GM18873 (cell line): ENCODE results near the gene CRACR2B.
A peak's percentile ranks its signal among the peaks of the same experiment; 100 is the strongest.

Source experiments
- ATAC-seq: cut with Tn5 transposase; IDR thresholded peaks from one replicate; pipeline ENCODE4 v1.9.1; 2021; ENCODE audit warnings: mild to moderate bottlenecking, moderate library complexity, moderate number of reproducible peaks; ENCODE audit not compliant: unreplicated experiment, low FRiP score

Gene CRACR2B

DNA sequence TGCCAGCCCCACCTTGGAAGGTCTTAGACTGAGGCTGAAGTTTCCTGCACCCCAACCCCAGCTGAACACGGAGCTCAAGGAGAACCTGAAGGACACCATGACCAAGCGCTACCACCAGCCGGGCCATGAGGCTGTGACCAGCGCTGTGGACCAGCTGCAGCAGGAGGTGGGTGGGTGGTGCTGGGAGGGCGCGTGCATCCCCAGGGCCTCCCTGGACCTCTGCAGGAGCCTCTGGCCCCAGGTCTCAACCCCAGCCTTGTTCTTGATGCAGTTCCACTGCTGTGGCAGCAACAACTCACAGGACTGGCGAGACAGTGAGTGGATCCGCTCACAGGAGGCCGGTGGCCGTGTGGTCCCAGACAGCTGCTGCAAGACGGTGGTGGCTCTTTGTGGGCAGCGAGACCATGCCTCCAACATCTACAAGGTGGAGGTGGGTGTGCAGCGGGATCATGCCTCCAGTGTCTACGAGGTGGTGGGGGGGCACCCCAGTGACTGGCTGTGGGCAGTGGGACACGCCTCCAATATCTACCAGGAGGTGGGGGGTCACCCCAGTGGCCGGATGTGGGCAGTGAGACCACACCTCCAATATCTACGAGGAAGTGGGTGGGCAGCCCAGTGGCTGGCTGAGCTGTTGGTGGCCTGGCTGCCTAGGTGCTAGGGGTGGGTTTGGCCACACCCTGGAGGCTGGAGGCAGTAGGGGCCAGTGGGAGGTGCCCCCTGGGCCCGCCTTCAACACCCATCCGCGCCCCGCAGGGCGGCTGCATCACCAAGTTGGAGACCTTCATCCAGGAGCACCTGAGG, 9.7 kb downstream of the CRACR2B start:
- ATAC-seq: no peak

DNA sequence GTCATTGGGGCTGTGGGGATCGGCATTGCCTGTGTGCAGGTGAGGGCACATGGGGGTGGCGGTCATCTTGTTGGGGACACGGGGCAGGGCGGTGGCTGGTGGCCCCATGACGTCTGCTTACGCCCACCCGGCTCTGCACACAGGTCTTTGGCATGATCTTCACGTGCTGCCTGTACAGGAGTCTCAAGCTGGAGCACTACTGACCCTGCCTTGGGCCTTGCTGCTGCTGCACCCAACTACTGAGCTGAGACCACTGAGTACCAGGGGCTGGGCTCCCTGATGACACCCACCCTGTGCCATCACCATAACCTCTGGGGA, 10.2 kb downstream of the CRACR2B start:
- ATAC-seq: no peak

DNA sequence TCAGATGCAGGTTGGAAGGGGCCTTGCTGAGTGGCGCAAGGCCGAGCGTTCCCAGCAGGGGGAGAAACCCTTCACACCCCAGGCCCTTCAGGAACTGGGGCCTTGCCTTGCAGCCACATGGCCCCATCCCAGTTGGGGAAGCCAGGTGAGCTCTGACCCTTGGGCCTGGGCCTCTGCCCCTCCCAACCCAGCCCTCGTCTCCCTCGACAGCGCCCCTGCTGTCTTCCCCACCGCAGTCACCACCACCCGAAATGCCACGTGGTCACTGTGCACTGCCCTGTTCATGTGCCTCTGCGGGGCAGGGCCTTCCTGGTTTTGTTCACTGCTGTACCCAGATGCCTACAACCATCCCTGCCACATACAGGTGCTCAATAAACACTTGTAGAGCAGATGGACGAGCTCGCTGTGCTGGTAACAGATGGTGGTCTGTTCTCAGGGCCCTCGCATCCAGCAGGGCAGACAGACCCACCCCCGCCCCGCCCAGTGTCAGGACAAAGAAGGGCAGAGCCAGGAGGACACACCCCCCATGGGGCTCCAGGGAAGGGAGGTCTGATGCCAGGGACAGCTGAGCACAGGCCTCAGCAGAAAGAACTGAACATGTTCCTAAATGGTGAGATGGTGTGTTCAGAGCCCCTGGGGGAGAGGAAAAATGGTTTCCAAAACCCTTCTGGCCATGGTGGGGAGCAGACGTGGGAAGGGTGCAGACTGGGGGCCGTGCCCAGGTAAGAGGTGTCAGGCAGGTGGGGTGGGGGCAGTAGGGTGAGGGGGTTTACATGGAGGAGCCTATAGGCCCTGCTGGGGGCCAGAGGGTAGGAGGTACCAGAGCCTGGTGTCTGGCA, 10.9 kb downstream of the CRACR2B start:
- ATAC-seq: no peak

DNA sequence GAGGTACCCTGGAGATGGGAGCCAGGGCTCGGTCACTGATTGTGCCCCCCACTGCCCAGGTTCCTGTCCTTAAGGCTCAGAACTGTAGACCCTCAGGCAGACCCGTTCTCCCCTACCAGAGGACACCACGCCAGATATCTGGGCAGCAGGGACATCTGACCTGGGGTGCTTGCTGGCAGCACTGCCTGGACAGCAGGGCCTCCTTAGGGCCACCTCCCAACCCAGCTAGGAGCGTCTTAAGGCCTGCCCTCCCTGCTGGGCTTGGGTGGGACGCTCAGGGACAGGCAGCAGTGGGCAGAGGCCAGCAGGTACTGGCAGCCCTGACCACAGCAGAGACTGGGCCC, 11.5 kb downstream of the CRACR2B start:
- no peak for ATAC-seq

DNA sequence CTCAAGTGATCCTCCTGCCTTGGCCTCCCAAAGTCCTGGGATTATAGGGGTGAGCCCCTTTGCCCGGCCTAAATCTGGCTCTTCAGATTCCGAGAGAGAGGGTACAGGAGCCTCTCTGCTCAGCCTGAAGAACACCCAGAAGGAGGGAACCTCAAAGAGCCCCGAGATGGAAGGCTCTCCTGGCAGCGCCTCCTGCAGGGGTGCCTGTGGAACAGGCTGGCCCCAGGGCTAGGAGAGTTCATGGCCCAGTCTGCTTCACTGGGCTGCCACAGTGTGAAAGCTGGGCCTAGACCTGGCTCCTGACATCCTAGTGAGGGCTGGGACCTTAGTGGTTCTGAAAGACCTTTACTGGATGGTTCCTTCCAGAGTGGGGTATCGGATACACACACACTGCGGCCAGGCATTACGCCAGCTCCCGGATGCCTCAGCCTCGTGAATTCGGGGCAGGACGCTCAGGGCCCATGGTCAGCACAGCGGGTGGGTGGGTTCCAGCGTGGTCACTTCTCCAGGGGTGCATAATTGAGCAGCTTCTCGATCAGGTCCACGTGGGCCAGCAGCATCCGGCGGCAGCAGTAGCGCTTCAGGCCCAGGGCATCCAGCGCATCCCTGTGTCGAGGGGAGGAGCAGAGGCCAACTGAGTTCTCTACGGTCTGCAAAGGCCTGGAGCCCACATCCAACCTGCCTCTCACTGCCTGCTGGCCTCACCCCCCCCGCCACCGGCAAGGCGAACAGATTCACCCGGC, 12.3 kb downstream of the CRACR2B start:
- ATAC-seq: no peak

DNA sequence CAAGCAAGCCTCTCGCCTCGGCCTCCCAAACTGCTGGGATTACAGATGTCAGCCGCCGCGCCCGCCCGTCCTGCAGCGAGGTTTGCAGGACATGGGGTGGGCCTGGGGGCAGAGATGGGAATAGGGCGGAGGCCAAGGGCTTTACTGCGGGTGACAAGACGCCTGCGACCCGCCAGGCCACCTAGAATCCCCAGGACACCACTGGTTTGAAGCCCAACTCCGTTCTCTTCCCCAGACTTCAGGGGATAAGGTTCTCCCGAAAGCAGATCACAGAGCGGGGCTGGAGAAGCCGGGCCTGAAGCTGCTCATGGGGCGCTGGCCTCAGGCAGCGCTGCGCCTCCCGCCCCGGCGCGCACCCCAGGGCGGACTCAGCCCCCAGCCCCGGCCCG, 14.3 kb downstream of the CRACR2B start:
- ATAC-seq: peak; percentile 6

DNA sequence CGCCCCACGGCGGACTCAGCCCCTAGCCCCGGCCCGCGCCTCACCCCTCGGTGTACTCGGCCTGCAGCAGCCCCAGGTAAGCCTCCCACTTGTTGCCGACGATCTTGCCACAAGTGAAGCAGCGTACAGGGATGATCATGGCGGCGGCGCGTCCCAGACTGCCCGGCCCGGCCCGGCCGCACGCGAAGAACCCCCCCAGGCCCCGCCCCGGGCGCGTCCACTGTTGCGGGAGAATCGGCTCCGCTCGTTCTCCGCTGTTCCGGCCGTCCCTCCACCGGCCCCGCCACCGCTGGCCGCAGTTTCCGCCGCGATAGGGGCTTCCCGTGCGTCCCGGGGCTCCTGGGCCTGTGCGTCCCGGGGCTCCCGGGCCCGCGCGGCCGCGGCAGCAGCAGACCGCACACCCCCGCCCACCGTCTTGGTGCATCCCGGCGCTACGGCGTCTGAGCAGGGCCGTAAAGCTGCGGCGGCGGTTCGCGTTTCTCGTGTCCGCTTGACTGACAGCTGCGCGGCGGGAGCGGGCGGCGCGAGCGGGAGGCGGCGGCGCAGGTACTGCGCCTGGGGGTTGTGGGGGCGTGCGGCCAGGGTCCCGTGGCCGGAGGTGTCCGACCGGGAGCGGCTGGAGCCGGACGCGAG, 14.8 kb downstream of the CRACR2B start, which contains the start of the genes POLR2L and TSPAN4:
POLR2L (minus strand) TSS at position 160 of the 633 bp plus-strand sequence; CDS start at position 139, 21 bp downstream.
TSPAN4 (plus strand) TSS at position 483 of the 633 bp plus-strand sequence. CDS start 7,453 bp downstream, outside the sequence.
- ATAC-seq: peak; percentile 49

DNA sequence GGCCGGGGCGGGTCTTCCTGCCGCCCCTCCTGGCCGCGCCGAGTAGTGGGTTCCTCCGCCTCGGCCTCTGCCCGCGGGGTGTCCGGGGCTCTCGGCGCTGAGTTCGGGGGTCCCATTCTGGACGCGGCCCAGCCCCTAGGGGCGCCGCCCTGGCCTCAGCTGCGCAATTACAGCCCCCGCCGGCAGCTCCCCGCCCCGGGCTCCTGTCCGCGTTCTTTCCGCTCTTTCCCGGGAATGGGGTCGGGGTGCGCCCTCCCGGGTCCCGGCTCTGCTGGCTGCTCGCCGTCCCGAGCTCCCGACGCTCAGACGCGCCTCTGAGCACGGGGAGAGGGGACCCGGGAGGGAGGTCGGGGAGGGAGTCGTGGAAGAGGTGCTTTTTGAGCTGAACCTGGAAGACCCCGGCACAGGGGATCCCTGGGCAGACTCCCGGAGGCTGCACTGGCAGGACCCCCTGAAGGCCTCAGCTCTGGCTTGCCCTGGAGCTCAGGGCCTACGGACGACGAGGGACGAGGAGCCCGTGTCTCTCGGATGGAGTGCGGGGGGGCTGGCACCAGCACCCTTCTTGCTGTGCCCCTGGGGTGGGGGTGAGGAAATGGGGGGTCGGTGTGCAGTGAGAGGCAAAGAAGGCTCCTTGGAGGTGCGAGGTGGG, 15.5 kb downstream of the CRACR2B start:
- ATAC-seq: no peak

DNA sequence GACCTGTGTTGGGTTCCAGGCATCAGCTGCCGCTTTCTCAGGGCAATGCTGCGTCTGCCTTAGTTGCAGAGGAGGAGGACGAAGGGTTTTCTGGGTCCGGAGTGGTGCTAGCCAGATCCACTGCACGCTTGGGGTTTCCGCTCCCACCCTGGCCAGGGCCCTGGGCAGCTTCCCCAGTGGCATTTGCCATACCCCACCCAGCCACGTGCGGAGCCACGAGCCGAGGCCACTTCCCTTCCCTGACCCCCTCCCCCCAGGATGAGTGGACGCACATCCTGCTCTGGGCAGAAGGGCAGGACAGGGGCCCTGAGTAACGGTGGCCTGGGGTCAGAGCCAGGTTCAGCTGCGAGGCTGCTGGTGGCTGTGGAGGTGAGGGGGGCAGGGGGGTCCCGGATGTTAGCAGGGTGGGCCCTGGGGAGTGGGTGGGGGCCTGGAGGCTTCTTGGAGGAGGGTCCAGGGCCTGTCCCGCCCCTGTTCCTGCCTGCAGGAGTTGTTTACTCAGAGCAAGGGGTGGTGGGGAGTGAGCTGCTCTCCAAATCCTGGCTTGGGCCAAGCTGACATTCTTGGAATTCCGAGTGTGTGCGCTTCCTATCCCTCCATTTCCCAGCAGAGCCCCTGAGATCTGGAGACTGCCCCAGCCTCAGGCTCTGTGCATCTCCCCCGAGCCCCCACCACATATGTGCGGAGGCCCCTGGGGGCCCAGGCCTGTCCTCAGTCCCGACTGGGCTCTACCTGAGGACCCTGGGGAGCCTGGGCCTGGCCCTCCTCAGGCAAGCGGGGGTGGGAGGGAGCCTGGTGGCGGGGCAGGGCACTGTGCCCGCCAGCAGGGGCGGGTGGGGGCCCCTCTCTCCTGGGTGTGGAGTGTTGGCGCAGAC, 16.3 kb downstream of the CRACR2B start:
- no peak for ATAC-seq

DNA sequence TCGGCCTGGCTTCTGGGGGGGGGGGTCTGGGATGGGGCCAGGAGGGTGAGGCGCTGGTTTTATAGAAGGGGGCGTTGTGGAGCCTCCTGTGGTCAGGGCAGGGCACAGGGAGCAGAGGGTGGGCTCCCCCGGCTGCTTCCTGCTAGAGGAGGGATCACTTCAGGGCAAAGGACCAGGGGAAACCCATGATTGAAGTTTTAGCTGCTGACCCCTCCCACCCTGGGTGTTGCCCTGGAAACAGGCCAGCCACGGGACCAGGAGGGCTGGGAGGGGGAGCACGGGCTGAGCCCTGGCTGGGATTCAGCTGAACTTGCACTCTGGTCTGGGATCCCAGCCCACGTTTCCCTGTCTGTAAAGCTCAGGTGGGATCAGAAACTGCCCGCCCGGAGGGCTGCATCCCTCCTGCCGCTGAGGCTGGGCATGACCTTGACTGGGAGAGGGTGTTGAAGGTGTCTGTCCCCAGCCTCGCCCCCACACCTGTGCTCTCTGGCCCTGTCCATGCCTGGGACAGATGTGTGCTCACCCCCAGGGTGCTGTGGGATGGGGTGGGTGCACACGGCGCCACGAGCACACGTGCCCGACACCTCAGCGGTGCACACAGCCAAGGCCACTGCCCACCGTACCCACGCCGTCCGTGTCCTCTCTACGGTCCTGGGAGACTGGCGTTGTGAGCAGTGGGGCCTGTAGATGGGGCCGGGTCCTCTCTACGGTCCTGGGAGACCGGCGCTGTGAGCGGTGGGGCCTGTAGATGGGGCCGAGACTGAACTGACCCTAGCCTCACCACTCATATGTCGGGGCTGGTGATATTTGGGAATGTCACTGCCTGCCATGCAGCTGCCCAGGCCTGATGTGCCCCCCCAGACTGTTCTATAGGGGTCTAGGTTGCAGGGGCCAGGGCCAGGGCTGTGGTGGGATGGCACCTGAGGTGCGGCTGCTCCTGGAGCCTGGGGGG, 17.2 kb downstream of the CRACR2B start:
- no peak for ATAC-seq

DNA sequence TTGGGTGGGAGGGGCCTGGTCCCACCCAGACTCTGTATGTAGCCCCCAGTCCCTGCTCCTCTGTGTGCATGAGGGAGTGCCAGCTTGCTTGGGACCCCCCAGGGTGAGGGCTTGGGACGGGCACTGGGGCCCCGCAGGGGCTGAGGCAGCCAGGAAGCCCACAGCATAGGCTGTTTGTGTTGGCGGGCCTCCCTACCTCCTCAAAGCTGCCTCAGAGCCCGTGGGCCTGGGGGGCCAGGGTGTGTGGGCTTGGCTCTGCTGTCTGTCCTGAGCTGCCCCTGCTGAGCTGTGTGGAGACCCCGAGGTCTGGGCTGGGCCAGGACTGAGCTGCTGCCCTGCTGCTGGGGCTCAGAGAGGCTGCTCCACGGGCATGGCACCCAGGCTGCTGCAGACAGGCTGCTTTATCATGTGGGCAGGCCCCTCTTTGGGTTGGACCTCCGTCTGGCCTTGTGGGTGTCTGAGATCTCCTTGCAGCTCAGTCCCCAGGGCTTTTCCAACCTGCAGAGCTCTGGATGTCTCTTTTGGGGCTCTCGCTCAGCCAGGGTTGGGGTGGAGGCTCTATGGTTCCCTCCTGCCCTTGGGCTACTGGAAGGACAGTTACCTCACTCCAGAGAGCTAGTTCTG, 18.3 kb downstream of the CRACR2B start:
- no peak for ATAC-seq

DNA sequence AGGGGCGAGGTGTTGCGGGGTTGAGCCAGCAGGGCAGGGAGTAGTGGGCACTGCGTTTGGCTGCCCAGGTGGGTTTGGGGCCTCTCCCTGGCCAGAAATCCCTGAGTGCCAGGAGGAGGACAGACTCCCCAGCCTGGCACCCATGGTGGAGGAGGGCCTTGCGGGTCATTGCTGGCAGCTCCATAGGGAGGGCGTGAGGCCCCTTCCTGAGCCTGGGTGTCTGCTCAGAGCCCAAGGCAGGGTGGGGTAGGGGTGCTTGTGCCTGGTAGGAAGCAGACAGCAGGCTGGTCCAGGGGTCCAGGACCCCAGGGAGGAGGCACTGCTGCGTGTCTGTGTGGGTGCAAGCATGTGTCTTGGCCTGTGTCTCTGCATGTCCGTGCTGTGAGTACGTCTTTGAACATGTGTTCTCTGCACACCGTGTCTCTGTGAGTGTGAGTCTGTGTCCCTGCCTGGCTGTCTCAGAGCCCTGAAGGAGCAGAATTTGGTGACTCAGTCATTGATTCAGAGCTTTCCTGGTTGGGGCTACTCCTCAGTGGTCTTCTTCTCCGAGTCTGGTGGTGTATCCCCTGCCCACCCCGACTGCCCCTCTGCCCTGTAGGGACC, 18.9 kb downstream of the CRACR2B start:
- ATAC-seq: no peak

DNA sequence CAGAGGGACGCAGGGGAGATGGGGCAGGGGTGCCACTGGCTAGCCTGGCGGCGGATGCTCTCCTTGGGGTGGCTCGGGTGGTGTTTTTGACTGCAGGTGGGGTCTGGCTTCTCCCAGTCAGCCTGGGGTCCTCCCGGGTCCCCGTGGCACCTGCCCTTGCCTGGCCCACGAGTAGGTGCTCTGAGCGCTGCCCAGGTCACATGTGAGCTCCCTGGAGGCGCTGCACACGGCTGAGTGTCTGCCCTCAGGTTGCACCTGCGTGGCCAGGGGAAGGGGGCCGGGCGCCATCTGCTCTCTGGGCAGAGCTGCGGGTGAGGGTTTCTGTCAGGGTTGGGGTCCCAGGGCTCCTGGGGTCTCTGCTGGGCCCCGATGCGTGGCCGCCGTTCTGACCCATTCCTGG, 20.2 kb downstream of the CRACR2B start:
- ATAC-seq: no peak

DNA sequence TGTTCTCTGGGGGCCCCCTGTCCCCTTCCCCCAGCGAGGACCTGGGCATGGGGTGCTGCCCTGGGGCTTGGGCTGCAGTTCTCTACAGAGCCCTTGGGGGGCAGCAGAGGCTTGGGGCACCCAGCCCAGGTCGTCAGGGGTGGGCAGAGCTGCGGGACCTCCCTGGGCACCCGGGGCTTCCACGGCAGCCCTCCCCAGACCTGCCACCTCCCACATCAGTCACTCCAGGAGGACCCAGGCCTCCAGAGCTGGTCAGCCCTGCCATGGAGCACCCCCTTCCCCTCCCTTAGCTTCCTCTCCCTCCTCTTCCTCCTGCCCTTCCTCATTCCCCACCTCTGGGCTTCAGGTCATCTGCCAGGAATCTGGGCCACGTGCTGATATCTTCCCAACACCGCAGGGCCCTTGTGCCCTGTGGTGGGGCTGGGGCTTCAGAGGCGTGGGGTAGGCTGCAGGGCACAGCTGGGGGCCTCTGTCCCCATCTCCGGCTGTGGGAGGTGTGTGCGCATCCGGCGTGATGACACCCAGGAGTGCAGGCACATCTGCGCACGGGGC, 20.7 kb downstream of the CRACR2B start:
- ATAC-seq: no peak

DNA sequence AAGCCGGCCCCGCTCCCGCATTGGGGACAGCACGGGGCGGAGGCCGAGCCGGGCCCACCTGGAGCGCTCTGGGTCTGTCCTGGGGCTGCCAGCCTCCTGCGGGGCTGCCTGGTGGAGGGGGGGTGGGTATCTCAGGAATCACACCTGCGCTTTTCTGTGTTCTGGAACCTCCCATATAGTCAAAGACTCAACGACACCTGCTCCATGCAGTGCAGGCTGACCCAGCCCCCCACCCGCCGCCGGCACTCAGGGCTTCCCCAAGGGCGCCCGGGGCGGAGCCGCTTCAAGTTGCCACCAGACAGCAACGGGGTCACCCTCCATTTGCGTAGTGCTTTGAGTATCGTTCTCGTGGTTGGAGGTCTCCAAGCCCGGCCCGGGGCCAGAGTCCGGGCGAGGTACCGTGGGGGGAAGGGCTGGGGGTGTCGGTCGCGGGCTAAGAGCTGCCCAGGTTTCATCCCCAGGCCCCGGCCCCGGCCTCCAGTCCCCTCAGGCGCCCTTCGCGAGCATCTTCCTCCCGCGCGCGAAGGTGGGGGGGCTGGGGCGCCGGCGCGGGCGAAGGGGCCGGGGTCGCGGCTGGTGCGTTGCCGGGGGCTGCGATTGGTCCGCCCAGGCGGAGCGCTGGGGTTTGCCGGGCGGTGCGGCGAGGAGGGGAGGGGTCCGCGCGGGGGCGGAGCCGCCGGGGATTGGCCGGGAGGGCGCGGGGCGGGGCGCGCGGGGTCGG, 21.5 kb downstream of the CRACR2B start:
- ATAC-seq: no peak
